Activated naive CD8-positive, alpha-beta T cell treated with anti-CD3 and anti-CD28 coated beads for 36 hours (primary cell): ENCODE data around the gene ANKRD44. TPM values are rescaled to one million over a fixed set of nuclear protein-coding genes. Genes with fewer than 3 reads are reported as not detected.

ENCODE experiments used
- DNase-seq: peaks from one replicate; pipeline ENCODE4 v3.0.0; 2021
- H3K27ac Mint-ChIP-seq: one replicate; pipeline ENCODE4 v1.8.0; 2022; ENCODE audit warnings: mild to moderate bottlenecking, moderate library complexity, mixed read lengths
- H3K27me3 Mint-ChIP-seq: one replicate; pipeline ENCODE4 v1.8.0; 2022; ENCODE audit warnings: mild to moderate bottlenecking, mixed read lengths
- H3K36me3 Mint-ChIP-seq: one replicate; pipeline ENCODE4 v1.8.0; 2021; ENCODE audit warnings: mild to moderate bottlenecking, mixed read lengths
- H3K4me1 Mint-ChIP-seq: one replicate; pipeline ENCODE4 v1.8.0; 2021; ENCODE audit warnings: mixed read lengths
- H3K4me3 Mint-ChIP-seq: one replicate; pipeline ENCODE4 v1.8.0; 2022; ENCODE audit warnings: mild to moderate bottlenecking, moderate library complexity, mixed read lengths
- H3K9me3 Mint-ChIP-seq: one replicate; pipeline ENCODE4 v1.8.0; 2022; ENCODE audit warnings: mixed read lengths
- total RNA-seq, 2 experiments: library from RNA; stranded (reverse); gene quantifications; one replicate each; pipeline ENCODE4 v1.2.3, GENCODE V29; 2021

Gene ANKRD44
- total RNA-seq, 2 experiments from 2014 or later = 118 to 121 TPM

- no peaks in the 10 kb centered on the region for H3K27me3 Mint-ChIP-seq
- H3K4me1 Mint-ChIP-seq = peaks cover 85% of the 10 kb centered on the region
- H3K27ac Mint-ChIP-seq = peak overlapping the region; percentile 87
- H3K36me3 Mint-ChIP-seq = peaks cover 43% of the 10 kb centered on the region
- DNase-seq = no peak
- H3K9me3 Mint-ChIP-seq = peaks cover 2% of the 10 kb centered on the region
- H3K4me3 Mint-ChIP-seq = no peak overlapping the region
These were observed 75.8 kb downstream of the ANKRD44 start for GRCh38 chr2:197234671-197235191.

GRCh38 chr2:197233473-197233872 is 77.1 kb downstream of the ANKRD44 start:
- Mint-ChIP-seq H3K4me1 (peaks cover 86% of the 10 kb centered on the region), H3K36me3 (peaks cover 38% of the 10 kb centered on the region), H3K27ac (peak overlapping the region; percentile 83), H3K4me3 (no peak overlapping the region), H3K9me3 (peaks cover 2% of the 10 kb centered on the region), H3K27me3 (no peaks in the 10 kb centered on the region)
- no peak for DNase-seq

DNA sequence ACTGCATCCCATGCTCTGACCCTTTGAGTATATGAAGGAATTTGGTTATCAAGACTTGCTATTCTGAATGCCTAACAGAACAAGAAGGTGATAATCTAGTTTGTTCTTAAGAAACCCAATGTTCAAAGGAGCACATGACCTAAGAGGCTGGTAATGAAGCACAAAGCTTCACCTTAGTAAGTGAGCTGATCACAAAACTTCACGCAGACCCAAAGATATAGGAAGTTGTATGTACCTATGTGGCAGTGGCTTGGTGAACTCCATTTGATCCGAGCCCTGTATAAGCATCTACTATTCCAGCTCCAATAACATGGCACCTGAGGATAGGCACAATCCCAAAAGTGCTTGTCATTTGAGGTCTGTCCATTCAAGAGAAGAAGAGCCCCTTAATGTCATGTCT is 78.6 kb downstream of the ANKRD44 start:
- H3K4me3 Mint-ChIP-seq = peak overlapping the region; percentile 27

DNA sequence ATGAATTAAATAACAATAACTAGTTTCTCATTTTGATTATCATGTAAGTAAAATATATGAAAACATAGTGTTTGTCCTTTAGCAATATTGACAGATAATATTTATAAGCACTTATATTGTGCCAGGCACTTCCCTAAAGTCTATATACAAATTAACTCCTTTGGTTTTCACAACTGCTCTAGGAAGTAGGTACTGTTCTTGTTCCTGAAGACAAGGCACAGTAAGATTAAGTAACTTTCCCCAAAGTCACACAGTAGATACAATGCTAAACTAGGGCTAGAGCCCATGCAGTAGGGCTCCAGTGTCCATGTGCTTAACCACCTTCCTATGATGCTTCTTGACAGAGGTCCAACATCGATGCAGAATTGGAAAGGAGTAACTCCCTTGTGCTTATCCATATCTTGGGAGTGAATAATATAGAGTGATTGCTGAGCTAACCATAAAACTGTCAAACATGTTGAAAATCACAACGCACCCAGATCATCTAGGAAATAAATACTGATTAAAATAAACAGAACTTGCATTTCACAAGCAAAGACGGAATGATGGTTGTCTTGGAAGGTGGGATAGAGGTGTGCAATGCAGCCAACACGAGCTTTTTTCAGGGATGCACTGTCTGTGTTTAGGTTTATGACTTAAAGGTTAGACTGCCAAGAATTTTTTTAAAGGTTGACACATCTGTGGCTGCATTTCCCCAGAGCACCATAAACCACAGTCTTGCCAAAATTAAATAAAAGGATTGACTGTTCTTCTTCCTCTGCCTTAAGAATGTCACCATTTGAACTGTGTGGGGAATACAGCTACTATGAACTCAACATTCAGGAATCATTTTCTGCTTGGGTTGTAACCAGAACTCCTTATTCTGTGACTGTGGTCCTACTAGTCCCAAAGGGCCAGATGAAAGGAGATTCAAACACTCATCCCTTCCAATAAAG is 80.8 kb downstream of the ANKRD44 start:
- Mint-ChIP-seq H3K4me1 (peaks cover 84% of the 10 kb centered on the region), H3K36me3 (peaks cover 44% of the 10 kb centered on the region)

More for the DNA sequence above, 78.6 kb downstream of the ANKRD44 start:
- Mint-ChIP-seq H3K36me3 (peaks cover 39% of the 10 kb centered on the region), H3K9me3 (peaks cover 2% of the 10 kb centered on the region), H3K4me1 (peaks cover 87% of the 10 kb centered on the region), H3K27me3 (no peaks in the 10 kb centered on the region), H3K27ac (peak overlapping the region; percentile 89)
- no peak for DNase-seq

GRCh38 chr2:197223451-197223850 is 87.1 kb downstream of the ANKRD44 start:
- Mint-ChIP-seq H3K9me3 (no peaks in the 10 kb centered on the region), H3K4me3 (no peak overlapping the region), H3K27ac (no peak overlapping the region), H3K4me1 (peaks cover 75% of the 10 kb centered on the region), H3K27me3 (no peaks in the 10 kb centered on the region), H3K36me3 (peaks cover 53% of the 10 kb centered on the region)
- DNase-seq = no peak

More for the DNA sequence above, 80.8 kb downstream of the ANKRD44 start:
- Mint-ChIP-seq H3K27ac (peak overlapping the region; percentile 89), H3K9me3 (no peaks in the 10 kb centered on the region), H3K27me3 (no peaks in the 10 kb centered on the region), H3K4me3 (no peak overlapping the region)
- DNase-seq = no peak

- H3K36me3 Mint-ChIP-seq = peaks cover 43% of the 10 kb centered on the region
- no peaks in the 10 kb centered on the region for H3K27me3 Mint-ChIP-seq
- no peak overlapping the region for H3K4me3 Mint-ChIP-seq
- no peaks in the 10 kb centered on the region for H3K9me3 Mint-ChIP-seq
- DNase-seq = no peak
- H3K27ac Mint-ChIP-seq = no peak overlapping the region
- peaks cover 81% of the 10 kb centered on the region for H3K4me1 Mint-ChIP-seq
These were observed 90.9 kb downstream of the ANKRD44 start for GRCh38 chr2:197219636-197220035.

- Mint-ChIP-seq H3K27ac (peak overlapping the region; percentile 98), H3K27me3 (no peaks in the 10 kb centered on the region)
These were observed 93.0 kb downstream of the ANKRD44 start for GRCh38 chr2:197217541-197217940.

DNA sequence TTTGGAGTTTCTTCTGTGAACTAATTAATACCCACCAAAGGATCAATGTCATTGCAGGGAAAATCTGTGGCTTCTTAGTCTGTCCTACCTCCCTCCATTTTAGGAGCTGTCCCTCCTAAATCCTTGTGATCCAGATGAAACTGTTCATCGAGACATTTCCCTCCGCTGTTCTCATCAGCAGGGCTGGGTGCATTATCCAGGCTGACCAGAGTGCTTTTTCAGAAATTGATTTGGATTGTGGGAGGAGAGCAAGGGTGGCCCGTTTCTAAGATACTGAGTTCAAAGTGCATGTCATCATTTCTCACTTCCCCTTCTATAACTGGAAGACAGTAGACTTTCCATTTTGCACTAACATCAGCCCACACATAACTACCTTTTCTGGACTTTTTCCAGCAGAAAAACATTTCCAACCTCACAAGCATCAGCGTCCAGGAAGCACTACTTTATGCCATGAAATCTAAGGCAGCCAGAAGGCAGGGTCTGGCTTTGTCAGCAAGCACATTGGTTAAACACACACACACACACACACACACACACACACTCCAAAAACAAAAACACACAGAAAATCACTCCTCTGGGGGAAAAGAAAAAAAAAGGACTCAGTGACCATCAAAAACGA is 94.1 kb downstream of the ANKRD44 start:
- Mint-ChIP-seq H3K9me3 (no peaks in the 10 kb centered on the region), H3K27me3 (no peaks in the 10 kb centered on the region), H3K27ac (peak overlapping the region; percentile 98)

More at GRCh38 chr2:197217541-197217940, 93.0 kb downstream of the ANKRD44 start:
- DNase-seq = no peak
- H3K4me3 Mint-ChIP-seq = peak overlapping the region; percentile 78
- H3K4me1 Mint-ChIP-seq = peaks cover 81% of the 10 kb centered on the region
- no peaks in the 10 kb centered on the region for H3K9me3 Mint-ChIP-seq
- H3K36me3 Mint-ChIP-seq = peaks cover 37% of the 10 kb centered on the region

GRCh38 chr2:197215748-197216360 is 94.7 kb downstream of the ANKRD44 start:
- Mint-ChIP-seq H3K9me3 (no peaks in the 10 kb centered on the region), H3K4me3 (peak overlapping the region; percentile 78), H3K4me1 (peaks cover 86% of the 10 kb centered on the region), H3K27ac (peak overlapping the region; percentile 98), H3K36me3 (peaks cover 32% of the 10 kb centered on the region), H3K27me3 (no peaks in the 10 kb centered on the region)
- no peak for DNase-seq

More for the DNA sequence above, 94.1 kb downstream of the ANKRD44 start:
- DNase-seq = no peak
- Mint-ChIP-seq H3K4me3 (peak overlapping the region; percentile 78), H3K4me1 (peaks cover 81% of the 10 kb centered on the region), H3K36me3 (peaks cover 28% of the 10 kb centered on the region)

- Mint-ChIP-seq H3K9me3 (no peaks in the 10 kb centered on the region), H3K4me3 (peak overlapping the region; percentile 75), H3K27me3 (no peaks in the 10 kb centered on the region), H3K4me1 (peaks cover 97% of the 10 kb centered on the region), H3K27ac (peak overlapping the region; percentile 98), H3K36me3 (peaks cover 33% of the 10 kb centered on the region)
- no peak for DNase-seq
These were observed 98.0 kb downstream of the ANKRD44 start for GRCh38 chr2:197212344-197213262.

- DNase-seq = peak; percentile 36
- Mint-ChIP-seq H3K27ac (peak overlapping the region; percentile 98), H3K9me3 (no peaks in the 10 kb centered on the region), H3K27me3 (no peaks in the 10 kb centered on the region), H3K4me1 (peaks cover 97% of the 10 kb centered on the region), H3K4me3 (peak overlapping the region; percentile 75), H3K36me3 (peaks cover 33% of the 10 kb centered on the region)
These were observed 98.7 kb downstream of the ANKRD44 start for GRCh38 chr2:197211881-197212342.

- Mint-ChIP-seq H3K27me3 (no peaks in the 10 kb centered on the region), H3K36me3 (peaks cover 36% of the 10 kb centered on the region)
- no peak for DNase-seq
These were observed 100.2 kb downstream of the ANKRD44 start for GRCh38 chr2:197210430-197210829.

GRCh38 chr2:197209742-197210408 is 100.7 kb downstream of the ANKRD44 start:
- Mint-ChIP-seq H3K4me3 (peak overlapping the region; percentile 75), H3K36me3 (peaks cover 36% of the 10 kb centered on the region), H3K27me3 (no peaks in the 10 kb centered on the region), H3K4me1 (peaks cover 97% of the 10 kb centered on the region), H3K27ac (peak overlapping the region; percentile 98), H3K9me3 (no peaks in the 10 kb centered on the region)
- DNase-seq = peak; percentile 64

More at GRCh38 chr2:197210430-197210829, 100.2 kb downstream of the ANKRD44 start:
- peak overlapping the region; percentile 98 for H3K27ac Mint-ChIP-seq
- peak overlapping the region; percentile 75 for H3K4me3 Mint-ChIP-seq
- peaks cover 97% of the 10 kb centered on the region for H3K4me1 Mint-ChIP-seq
- no peaks in the 10 kb centered on the region for H3K9me3 Mint-ChIP-seq
